Muscle layer of duodenum (tissue), 2 donors: ENCODE data around the gene GID8.

Experiments
- H3K27ac ChIP-seq: one replicate; pipeline ENCODE4 v1.7.0; 2013; ENCODE audit warnings: mild to moderate bottlenecking, low read length
- H3K27me3 ChIP-seq: one replicate; pipeline ENCODE4 v1.7.0; 2013; ENCODE audit warnings: low read depth, mild to moderate bottlenecking, control low read depth, low read length
- H3K36me3 ChIP-seq, 2 donors: one replicate each; pipeline ENCODE4 v1.7.0; 2013; ENCODE audit warnings: low read length in 2 of 2, control low read depth in 1 of 2, mild to moderate bottlenecking in 1 of 2; ENCODE audit not compliant: insufficient read depth in 2 of 2, control insufficient read depth in 1 of 2
- H3K4me1 ChIP-seq, 2 donors: one replicate each; pipeline ENCODE4 v1.7.0; 2013; ENCODE audit warnings: low read length in 2 of 2, mild to moderate bottlenecking in 2 of 2, control low read depth in 1 of 2, moderate library complexity in 1 of 2; ENCODE audit not compliant: insufficient read depth in 2 of 2, control insufficient read depth in 1 of 2
- H3K4me3 ChIP-seq, 2 donors: one replicate each; pipeline ENCODE4 v1.7.0; 2013; ENCODE audit warnings: low read length in 2 of 2, low read depth in 1 of 2, mild to moderate bottlenecking in 1 of 2
- H3K9me3 ChIP-seq, 2 donors: one replicate each; pipeline ENCODE4 v1.7.0; 2013; ENCODE audit warnings: low read length in 2 of 2, control low read depth in 1 of 2, mild to moderate bottlenecking in 1 of 2; ENCODE audit not compliant: control insufficient read depth in 1 of 2
- donor health status: healthy.

The GID8 gene

DNA sequence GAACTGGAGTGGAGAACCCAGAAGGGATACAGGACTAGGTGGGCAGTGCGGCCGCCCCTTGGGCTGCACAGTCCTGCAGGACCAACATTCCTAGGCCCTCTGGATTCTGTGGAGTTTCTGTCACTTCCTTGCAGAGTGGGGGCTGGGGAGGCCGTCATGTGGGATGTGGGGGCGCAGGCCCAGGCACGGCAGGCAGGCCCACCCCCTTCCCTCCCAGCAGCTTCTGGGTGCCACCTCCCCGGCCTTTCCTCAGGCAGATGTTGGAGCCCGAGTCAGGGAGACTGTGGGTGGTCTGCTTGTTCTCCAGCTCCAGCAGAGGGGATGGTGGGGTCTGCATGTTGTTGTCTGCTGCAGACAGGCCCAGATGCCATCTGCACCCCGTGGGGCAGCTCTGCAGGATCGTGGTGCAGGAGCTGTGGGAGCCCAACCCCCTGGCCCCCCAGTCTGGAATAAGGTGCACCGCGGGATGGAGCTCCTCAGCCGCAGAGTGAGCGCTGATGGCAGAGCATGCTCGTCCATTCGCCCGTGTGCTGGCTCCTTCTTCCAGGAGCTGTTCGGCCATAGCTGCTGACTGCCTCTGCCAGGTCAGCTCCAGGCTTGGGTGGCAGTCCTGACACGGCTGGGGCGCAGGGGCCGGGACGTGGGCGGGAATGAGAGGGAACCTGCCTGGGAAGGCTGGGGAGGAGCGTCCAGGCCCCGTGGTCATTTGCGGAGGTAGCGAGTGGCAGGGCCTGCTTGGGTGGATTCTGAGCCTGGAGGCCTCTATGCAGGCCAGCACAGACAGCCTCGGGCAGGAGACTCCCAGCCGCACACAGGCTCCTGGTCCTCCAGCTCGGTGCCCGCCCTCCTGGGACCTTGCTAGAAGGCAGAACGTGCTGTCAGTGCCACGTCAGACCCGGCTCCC is 32.6 kb downstream of the GID8 start:
- no peaks in the 10 kb centered on the region for H3K9me3 ChIP-seq
- peaks cover 0 to 7% of the 10 kb centered on the region in 2 donors for H3K4me1 ChIP-seq
- H3K27ac ChIP-seq = no peak overlapping the region
- no peak overlapping the region for H3K4me3 ChIP-seq
- H3K27me3 ChIP-seq = peaks cover 41% of the 10 kb centered on the region
- peaks cover 0 to 3% of the 10 kb centered on the region in 2 donors for H3K36me3 ChIP-seq

DNA sequence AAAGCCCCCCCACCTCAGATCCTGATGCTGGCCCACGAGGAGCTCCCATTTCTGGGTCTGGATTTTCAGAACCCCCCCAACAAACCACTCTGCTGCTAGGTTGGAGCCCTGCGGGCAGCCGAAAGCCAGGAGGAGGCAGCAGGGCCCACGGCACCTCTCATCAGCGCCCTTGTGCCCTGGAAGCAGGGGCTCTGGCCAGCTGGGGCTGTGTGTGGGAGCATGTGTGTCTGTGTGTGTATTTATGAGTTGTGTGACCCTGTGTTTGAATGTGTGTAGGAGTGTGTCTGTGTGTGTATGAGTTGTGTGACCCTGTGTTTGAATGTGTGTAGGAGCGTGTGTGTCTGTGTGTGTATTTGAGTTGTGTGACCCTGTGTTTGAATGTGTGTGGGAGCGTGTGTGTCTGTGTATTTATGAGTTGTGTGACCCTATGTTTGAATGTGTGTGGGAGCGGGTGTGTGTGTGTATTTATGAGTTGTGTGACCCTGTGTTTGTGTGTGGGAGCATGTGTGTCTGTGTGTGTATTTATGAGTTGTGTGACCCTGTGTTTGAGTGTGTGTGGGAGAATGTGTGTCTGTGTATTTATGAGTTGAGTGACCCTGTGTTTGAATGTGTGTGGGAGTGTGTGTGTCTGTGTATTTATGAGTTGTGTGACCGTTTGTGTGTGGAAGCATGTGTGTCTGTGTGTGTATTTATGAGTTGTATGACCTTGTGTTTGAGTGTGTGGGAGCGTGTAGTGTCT is 33.4 kb downstream of the GID8 start:
- H3K36me3 ChIP-seq = no peaks in the 10 kb centered on the region
- H3K4me1 ChIP-seq = peaks cover 0 to 7% of the 10 kb centered on the region in 2 donors
- no peaks in the 10 kb centered on the region for H3K9me3 ChIP-seq
- H3K27ac ChIP-seq = no peak overlapping the region
- peaks cover 45% of the 10 kb centered on the region for H3K27me3 ChIP-seq
- no peak overlapping the region for H3K4me3 ChIP-seq

DNA sequence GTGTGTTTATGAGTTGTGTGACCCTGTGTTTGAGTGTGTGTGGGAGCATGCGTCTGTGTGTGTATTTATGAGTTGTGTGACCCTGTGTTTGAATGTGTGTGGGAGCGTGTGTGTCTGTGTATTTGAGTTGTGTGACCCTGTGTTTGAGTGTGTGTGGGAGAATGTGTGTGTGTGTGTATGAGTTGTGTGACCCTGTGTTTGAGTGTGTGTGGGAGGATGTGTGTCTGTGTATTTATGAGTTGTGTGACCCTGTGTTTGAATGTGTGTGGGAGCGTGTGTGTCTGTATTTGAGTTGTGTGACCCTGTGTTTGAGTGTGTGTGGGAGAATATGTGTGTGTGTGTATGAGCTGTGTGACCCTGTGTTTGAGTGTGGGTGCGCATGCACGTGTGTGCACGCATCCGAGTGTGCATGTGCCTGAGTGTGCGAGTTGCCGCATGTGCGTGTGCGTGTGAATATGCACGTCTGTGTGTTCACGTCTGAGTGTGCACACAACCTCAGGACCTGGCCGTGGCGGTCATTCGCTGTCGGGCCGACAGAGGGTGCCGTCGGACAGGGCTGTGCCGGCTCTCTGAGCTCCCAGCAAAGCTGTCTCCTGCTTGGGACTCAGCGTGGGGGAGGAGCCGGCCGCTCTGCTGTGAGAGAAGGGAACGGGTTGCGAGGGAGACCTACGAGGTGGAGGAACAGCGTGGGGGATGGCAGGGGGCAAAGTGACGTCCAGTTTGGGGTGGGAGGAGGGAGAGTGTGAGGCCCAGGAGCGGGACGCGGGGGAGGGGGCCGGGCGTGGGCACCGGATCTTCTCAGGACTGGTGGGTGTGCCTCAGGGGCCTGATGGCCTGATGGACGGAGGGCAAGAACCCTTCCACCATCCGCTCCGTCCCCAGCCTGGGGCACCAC is 34.2 kb downstream of the GID8 start:
- peaks cover 0 to 7% of the 10 kb centered on the region in 2 donors for H3K4me1 ChIP-seq
- no peaks in the 10 kb centered on the region for H3K36me3 ChIP-seq
- H3K27me3 ChIP-seq = peaks cover 45% of the 10 kb centered on the region
- peak overlapping the region in 1 of 2 donors; percentile 32 for H3K4me3 ChIP-seq
- H3K27ac ChIP-seq = no peak overlapping the region
- no peaks in the 10 kb centered on the region for H3K9me3 ChIP-seq

DNA sequence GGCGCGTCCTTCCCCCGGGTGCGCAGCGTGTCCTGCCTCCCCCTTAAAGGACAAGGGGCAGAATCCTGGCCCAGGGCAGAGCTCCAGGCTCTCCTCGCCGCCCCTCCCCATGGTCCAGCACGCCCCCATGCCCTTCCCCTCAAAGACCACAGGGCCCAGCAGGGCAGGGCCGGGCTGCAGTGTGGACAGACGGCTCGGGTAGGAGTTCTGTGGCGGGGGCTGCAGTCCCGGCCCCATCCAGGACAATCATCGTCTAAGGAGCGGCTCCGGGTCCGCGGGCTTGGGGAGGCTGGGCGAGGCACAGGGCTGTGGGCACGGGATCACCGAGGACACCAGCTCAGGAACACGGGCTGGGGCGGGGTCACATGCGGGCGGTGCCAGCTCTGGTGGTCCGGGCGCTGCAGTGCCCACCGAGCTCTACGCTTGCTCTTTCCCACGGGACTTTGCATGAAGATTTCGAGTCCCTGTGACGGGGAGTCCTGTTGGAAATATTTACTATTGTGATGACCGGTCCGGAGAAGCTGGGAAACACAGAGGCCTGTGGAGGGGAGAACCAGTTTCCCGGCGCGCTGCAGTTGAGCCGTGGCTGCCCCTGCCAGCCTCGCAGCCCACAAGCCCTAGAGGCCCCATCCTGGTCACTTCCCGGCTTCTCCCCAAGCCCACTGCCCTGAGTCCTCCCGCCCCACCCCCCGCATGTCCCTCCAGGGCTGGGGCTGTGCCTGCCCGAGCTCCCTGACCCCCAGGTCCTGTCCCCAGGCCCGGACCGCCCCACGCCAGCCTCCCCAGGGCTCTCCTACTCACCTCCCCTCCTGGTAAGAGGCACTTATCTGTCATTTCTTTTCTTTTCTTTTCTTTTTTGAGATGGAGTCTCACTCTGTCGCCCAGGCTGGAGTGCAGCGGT is 35.1 kb downstream of the GID8 start:
- peak overlapping the region in 1 of 2 donors; percentile 32 for H3K4me3 ChIP-seq

DNA sequence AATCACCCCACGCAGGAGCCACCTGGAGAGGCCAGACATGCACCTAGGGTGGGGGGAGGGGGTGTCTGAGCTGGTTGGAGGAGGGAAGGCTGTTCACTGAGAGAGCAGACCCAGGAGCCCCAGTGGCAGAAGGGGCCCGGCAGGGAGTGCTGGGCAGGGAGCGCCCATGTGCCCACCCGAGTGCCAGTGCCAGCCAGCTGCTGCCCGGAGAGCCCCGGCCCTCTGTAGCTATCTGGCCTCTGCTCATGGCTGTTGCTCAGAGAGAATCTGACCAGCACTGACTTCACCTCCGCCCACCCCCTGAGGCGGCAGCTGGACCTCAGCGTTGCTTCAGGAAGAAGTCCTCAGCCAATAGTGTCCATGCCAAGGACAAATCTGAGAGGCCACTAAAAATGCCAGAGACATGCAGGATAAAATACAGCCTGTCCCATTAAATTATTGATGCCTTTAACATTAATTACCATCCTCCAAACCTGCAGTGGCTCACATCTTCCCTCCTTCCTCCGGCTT is 37.4 kb downstream of the GID8 start:
- no peak overlapping the region for H3K27ac ChIP-seq
- peaks cover 0 to 7% of the 10 kb centered on the region in 2 donors for H3K4me1 ChIP-seq
- H3K36me3 ChIP-seq = no peaks in the 10 kb centered on the region
- H3K27me3 ChIP-seq = peaks cover 64% of the 10 kb centered on the region
- no peaks in the 10 kb centered on the region for H3K9me3 ChIP-seq
- no peak overlapping the region for H3K4me3 ChIP-seq

More for the DNA sequence above, 35.1 kb downstream of the GID8 start:
- no peaks in the 10 kb centered on the region for H3K9me3 ChIP-seq
- H3K4me1 ChIP-seq = peaks cover 0 to 7% of the 10 kb centered on the region in 2 donors
- H3K27me3 ChIP-seq = peaks cover 47% of the 10 kb centered on the region
- H3K36me3 ChIP-seq = no peaks in the 10 kb centered on the region
- no peak overlapping the region for H3K27ac ChIP-seq

DNA sequence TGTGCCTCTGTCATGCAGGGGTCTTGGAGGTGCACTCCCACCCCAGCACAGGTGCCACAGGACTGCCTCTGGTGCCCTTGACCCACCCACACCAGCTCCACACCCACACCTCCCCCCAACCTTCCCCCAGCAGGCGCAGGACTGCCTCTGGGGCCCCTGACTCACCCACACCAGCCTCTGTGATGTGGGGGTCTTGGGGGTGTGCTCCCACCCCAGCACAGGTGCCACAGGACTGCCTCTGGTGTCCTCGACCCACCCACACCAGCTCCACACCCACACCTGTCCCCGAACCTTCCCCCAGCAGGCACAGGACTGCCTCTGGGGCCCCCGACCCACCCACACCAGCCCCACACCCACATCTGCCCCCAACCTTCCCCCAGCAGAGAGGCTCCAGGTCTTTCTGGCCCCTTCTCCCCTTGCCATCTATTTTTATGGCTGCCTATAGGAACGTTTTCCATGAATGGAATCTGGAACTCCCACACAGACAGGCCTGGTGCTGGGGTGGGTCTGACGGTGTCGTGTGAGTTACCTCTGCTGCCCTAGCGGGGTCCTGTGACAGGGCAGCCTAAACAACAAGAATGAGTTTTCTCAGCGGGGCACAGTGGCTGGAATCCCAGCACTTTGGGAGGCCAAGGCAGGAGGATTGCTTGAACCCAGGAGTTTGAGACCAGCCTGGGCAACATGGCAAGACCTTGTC is 38.0 kb downstream of the GID8 start:
- peaks cover 59% of the 10 kb centered on the region for H3K27me3 ChIP-seq
- no peak overlapping the region for H3K27ac ChIP-seq
- H3K4me1 ChIP-seq = peaks cover 0 to 7% of the 10 kb centered on the region in 2 donors
- no peaks in the 10 kb centered on the region for H3K36me3 ChIP-seq
- no peaks in the 10 kb centered on the region for H3K9me3 ChIP-seq
- no peak overlapping the region for H3K4me3 ChIP-seq

DNA sequence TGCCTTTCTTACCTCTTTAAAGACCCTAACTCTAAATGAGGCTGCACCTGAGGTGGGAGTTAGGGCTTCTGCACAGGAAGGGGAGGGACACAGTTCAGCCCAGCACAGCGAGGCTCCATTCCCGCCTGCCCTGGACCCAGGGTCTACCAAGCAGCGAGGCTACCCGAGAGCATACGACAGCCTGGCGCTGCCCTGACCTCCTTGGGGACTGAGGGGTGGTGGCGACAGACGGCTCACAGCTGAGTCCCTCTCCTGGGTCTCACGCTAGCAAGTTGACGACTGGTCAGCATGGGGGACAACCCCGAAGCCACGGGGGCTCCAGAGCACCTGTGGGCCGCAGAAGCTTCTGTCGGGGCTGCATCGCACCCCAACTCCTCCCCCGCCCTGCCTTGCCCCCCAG is 38.9 kb downstream of the GID8 start:
- peaks cover 0 to 7% of the 10 kb centered on the region in 2 donors for H3K4me1 ChIP-seq

DNA sequence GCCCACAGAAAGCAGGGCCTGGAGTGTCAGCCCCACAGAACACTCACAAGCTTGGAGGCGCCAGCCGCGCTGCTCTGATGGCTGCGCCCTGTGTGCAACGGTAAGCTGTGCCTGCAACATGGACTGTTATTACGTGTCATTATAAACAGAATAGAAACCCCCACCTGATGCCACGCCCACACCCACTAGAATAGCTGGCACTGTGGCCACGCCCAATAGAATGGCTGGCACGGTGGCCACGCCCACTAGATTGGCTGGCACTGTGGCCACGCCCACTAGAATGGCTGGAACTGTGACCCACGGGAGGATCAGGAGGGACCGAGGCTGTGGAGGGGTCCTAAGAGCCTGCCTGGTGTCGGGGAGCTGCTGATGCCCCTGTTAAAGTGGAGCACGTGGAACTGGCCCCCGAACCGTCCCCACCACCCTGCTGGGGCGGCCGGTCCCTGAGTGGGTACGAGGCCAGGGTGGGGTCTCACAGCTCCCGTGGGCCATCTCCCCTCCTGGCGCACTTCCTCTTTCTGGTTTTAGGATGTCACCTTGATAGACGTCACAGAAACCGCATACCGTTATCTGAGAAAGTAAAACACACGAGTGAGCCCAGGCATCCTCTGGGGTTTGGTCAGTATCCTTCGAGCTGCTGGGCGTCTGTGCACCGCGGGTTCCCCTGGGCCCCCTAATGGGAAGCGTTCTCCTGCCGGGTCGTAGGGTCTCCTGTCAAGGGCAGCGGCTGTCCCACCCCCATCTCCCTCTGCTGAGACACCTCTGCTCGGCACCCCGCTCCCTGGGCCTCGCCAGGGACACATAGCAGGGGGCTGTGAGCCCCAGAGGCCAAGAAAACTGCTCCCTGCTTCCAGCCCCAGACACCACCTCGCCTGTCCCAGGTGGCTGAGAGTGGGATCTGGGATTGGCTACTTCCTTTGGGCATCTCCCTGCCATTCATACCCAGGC is 39.9 kb downstream of the GID8 start:
- no peak overlapping the region for H3K27ac ChIP-seq
- no peaks in the 10 kb centered on the region for H3K36me3 ChIP-seq
- H3K4me3 ChIP-seq = no peak overlapping the region
- peaks cover 0 to 1% of the 10 kb centered on the region in 2 donors for H3K4me1 ChIP-seq
- H3K9me3 ChIP-seq = no peaks in the 10 kb centered on the region
- H3K27me3 ChIP-seq = peaks cover 46% of the 10 kb centered on the region

More for the DNA sequence above, 38.9 kb downstream of the GID8 start:
- Histone ChIP-seq H3K9me3 (no peaks in the 10 kb centered on the region), H3K27me3 (peaks cover 50% of the 10 kb centered on the region), H3K27ac (no peak overlapping the region), H3K4me3 (no peak overlapping the region), H3K36me3 (no peaks in the 10 kb centered on the region)

DNA sequence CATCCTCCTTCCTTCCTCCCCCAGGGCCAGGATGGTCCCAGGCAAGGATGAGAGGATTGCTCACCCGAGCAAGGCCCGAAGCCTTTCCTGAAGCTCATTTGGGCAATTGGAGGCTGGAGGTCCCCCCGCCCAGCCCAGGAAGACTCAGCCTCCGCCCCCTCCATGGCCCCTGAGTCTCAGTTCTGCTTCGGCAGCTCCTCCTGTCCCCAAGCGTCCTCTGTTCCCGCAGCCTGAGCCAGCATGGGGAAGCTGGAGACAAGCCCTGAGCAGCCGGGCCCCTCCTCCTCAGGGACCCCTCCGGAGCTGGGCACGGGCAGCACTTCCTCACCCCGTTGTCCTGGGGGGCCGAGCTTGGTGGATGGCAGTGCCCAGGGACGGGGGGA is 40.6 kb downstream of the GID8 start:
- Histone ChIP-seq H3K4me3 (no peak overlapping the region), H3K4me1 (no peaks in the 10 kb centered on the region), H3K36me3 (no peaks in the 10 kb centered on the region), H3K27ac (no peak overlapping the region), H3K9me3 (no peaks in the 10 kb centered on the region), H3K27me3 (peaks cover 41% of the 10 kb centered on the region)
